SK-N-SH (cell line): ENCODE measurements around the gene TSPAN15. TPM values are rescaled to one million over a fixed set of nuclear protein-coding genes. Genes with fewer than 3 reads are reported as not detected.

Experiments used
- CTCF ChIA-PET: fragments of 300-600, 350-600 bp; formaldehyde crosslinking; extraction: SDS; loops from one replicate; lab custom pipeline; 2021; lab: Yijun Ruan, JAX
- POLR2A ChIA-PET: fragments of 350-600 bp; sonication (Branson Sonifier 250); formaldehyde crosslinking; extraction: SDS; loops from one replicate; lab custom pipeline; 2020; ENCODE audit warnings: antibody characterized with exemption, inconsistent platforms; lab: Yijun Ruan, JAX
- DNase-seq: peaks from one replicate; pipeline ENCODE4 v3.0.0; 2012
- H2AFZ ChIP-seq: fragments of 200-600 bp; sonication (generic); 2 replicates; pipeline ENCODE4 v1.8.1; 2016; ENCODE audit warnings: antibody characterized with exemption, mild to moderate bottlenecking, low read depth
- H3F3A ChIP-seq: fragments of 200-600 bp; sonication (generic); replicated peaks from 2 replicates; pipeline ENCODE3; 2016; ENCODE audit warnings: antibody characterized with exemption, mild to moderate bottlenecking; ENCODE audit not compliant: insufficient read depth
- H3K27ac ChIP-seq, 2 experiments: fragments of 200-500 bp in 1 of 2; fragments of 200-600 bp in 1 of 2; sonication (Bioruptor generic) in 1 of 2; sonication (generic), shearing (Covaris generic) in 1 of 2; 2 replicates each; pipeline versions ENCODE4 v1.5.1 to v1.6.1; 2014 to 2016; ENCODE audit warnings: low read depth in 2 of 2, inconsistent platforms in 1 of 2, low read length in 1 of 2, mild to moderate bottlenecking in 1 of 2, mixed read lengths in 1 of 2
- H3K27me3 ChIP-seq: fragments of 200-600 bp; sonication (generic), shearing (Covaris generic); 2 replicates; pipeline ENCODE4 v1.6.1; 2016; ENCODE audit warnings: mixed run types; ENCODE audit not compliant: insufficient read depth
- H3K36me3 ChIP-seq, 2 experiments: fragments of 200-500 bp in 1 of 2; fragments of 200-600 bp in 1 of 2; sonication (Bioruptor generic) in 1 of 2; sonication (generic) in 1 of 2; replicated peaks in 1 of 2; 2 replicates each; pipeline versions ENCODE3 to v1.5.1; 2014 to 2016; ENCODE audit warnings: low read length in 1 of 2, mild to moderate bottlenecking in 1 of 2; ENCODE audit not compliant: insufficient read depth in 2 of 2, control insufficient read depth in 1 of 2
- H3K4me1 ChIP-seq, 2 experiments: fragments of 200-500 bp in 1 of 2; fragments of 200-600 bp in 1 of 2; sonication (Bioruptor generic) in 1 of 2; sonication (generic), shearing (Covaris generic) in 1 of 2; 2 replicates each; pipeline versions ENCODE4 v1.5.1 to v1.6.1; 2014 to 2016; ENCODE audit warnings: low read depth in 1 of 2, low read length in 1 of 2, mixed run types in 1 of 2; ENCODE audit not compliant: insufficient read depth in 2 of 2, control insufficient read depth in 1 of 2
- H3K4me2 ChIP-seq: fragments of 200-600 bp; sonication (generic), shearing (Covaris generic); 2 replicates; pipeline ENCODE4 v1.6.1; 2017; ENCODE audit warnings: mixed run types
- H3K4me3 ChIP-seq, 2 experiments: fragments of 200-500 bp in 1 of 2; fragments of 200-600 bp in 1 of 2; sonication (Bioruptor generic) in 1 of 2; sonication (generic), shearing (Covaris generic) in 1 of 2; 2 replicates each; pipeline versions ENCODE4 v1.5.1 to v1.8.1; 2014 to 2016; ENCODE audit warnings: low read depth in 2 of 2, inconsistent platforms in 1 of 2, low read length in 1 of 2, mild to moderate bottlenecking in 1 of 2, mixed read lengths in 1 of 2, moderate library complexity in 1 of 2
- H3K79me2 ChIP-seq: fragments of 200-600 bp; sonication (generic); 2 replicates; pipeline ENCODE4 v1.8.1; 2017; ENCODE audit warnings: mild to moderate bottlenecking; ENCODE audit not compliant: insufficient read depth
- H3K9ac ChIP-seq: fragments of 200-600 bp; sonication (generic); 2 replicates; pipeline ENCODE4 v1.6.1; 2017; ENCODE audit warnings: mixed run types
- H3K9me2 ChIP-seq: fragments of 200-600 bp; sonication (generic); 2 replicates; pipeline ENCODE4 v1.6.1; 2017; ENCODE audit warnings: mixed run types
- H3K9me3 ChIP-seq: fragments of 200-600 bp; sonication (generic); 2 replicates; pipeline ENCODE4 v1.6.1; 2017; ENCODE audit warnings: mixed run types, mild to moderate bottlenecking, moderate library complexity
- H4K20me1 ChIP-seq: fragments of 200-600 bp; sonication (generic); 2 replicates; pipeline ENCODE4 v1.6.1; 2017; ENCODE audit warnings: mild to moderate bottlenecking, mixed run types; ENCODE audit not compliant: insufficient read depth
- ELF1 ChIP-seq: IDR thresholded peaks from 2 replicates; pipeline ENCODE4 v1.4.0; 2012
- EP300 ChIP-seq, 2 experiments: IDR thresholded peaks; 2 replicates each; pipeline versions ENCODE4 v1.4.0 to v1.6.1; 2012; ENCODE audit warnings: borderline replicate concordance in 1 of 2, low read depth in 1 of 2, low read length in 1 of 2
- FOSL2 ChIP-seq: IDR thresholded peaks from 2 replicates; pipeline ENCODE4 v1.4.0; 2012; ENCODE audit warnings: low read depth, mild to moderate bottlenecking, moderate library complexity, borderline replicate concordance
- FOXM1 ChIP-seq: IDR thresholded peaks from 2 replicates; pipeline ENCODE4 v1.4.0; 2012; ENCODE audit warnings: low read depth, mild to moderate bottlenecking
- GABPA ChIP-seq: IDR thresholded peaks from 2 replicates; pipeline ENCODE4 v1.4.0; 2012; ENCODE audit warnings: low read depth, mild to moderate bottlenecking
- JUND ChIP-seq: IDR thresholded peaks from 2 replicates; pipeline ENCODE4 v1.4.0; 2012
- RAD21 ChIP-seq: IDR thresholded peaks from 2 replicates; pipeline ENCODE4 v1.6.1; 2012; ENCODE audit warnings: mild to moderate bottlenecking, low read length
- RFX5 ChIP-seq: IDR thresholded peaks from 2 replicates; pipeline ENCODE4 v1.6.1; 2012; ENCODE audit warnings: mild to moderate bottlenecking, improper control_type of control experiment, low read length
- RXRA ChIP-seq: IDR thresholded peaks from 2 replicates; pipeline ENCODE4 v1.4.0; 2012; ENCODE audit warnings: low read depth, mild to moderate bottlenecking, borderline replicate concordance
- TCF12 ChIP-seq: IDR thresholded peaks from 2 replicates; pipeline ENCODE4 v1.4.0; 2012
- WGBS: methylation state at CpG from one replicate; pipeline ENCODE4 v1.1.6; 2017; ENCODE audit warnings: low lambda C conversion rate; 5-methylcytosine and 5-hydroxymethylcytosine counted together
- polyA plus RNA-seq, 3 experiments: library from polyadenylated mRNA; depleted of rRNA; stranded (reverse); fragments of >200 nt; gene quantifications; 2 replicates each; pipeline ENCODE4 v1.2.3, GENCODE V29; 2012
- TF ChIP-seq, protein P1 (sequence below): fragments of 150-350 bp; IDR thresholded peaks from 2 replicates; pipeline ENCODE4 v1.6.1; 2017; ENCODE audit warnings: antibody characterized with exemption, low read length, low read depth, borderline replicate concordance
- TF ChIP-seq, protein P2 (sequence below): fragments of 200-600 bp; sonication (generic); IDR thresholded peaks from 2 replicates; pipeline ENCODE4 v1.6.1; 2017; ENCODE audit warnings: antibody characterized with exemption, mild to moderate bottlenecking, moderate library complexity
- TF ChIP-seq, protein P3 (sequence below): IDR thresholded peaks from 2 replicates; pipeline ENCODE4 v1.6.1; 2012; ENCODE audit warnings: mild to moderate bottlenecking, low read depth, low read length, moderate library complexity
- TF ChIP-seq, protein P4 (sequence below): IDR thresholded peaks from 2 replicates; pipeline ENCODE4 v1.4.0; 2012; ENCODE audit warnings: low read depth, borderline replicate concordance

The TSPAN15 gene
- polyA plus RNA-seq, 1 of the 3 experiments (the other 2 are of a cell fraction), result 8.5 TPM

DNA sequence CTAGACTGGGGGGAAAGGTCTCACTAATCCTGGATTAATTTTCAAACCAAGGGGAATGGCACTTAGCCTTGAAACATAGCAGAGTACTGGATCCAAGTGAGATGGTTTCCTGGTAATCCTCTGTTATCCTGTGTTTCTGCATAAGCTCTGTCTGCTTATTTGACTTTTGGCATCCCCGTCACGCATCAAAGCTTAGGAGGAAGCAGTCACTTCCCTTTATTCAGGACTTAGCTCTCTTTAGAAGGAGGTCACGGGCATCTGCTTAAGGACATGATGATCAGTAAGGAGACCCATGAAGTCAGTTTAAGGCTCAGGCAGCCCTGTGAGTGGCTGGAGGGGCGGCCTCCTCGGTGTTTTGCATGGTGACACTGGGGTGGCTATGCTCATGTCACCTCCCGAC is 30.0 kb downstream of the TSPAN15 start:
- POLR2A ChIA-PET, result no interaction called here
- Histone ChIP-seq H4K20me1 (no peaks in the 10 kb centered on the region), H3K4me3 (no peak overlapping the region), H2AFZ (no peak overlapping the region), H3K27me3 (no peaks in the 10 kb centered on the region), H3K79me2 (no peaks in the 10 kb centered on the region), H3K27ac (no peak overlapping the region), H3F3A (no peaks in the 10 kb centered on the region), H3K36me3 (no peaks in the 10 kb centered on the region), H3K9me3 (no peaks in the 10 kb centered on the region), H3K9me2 (no peaks in the 10 kb centered on the region), H3K4me2 (no peak overlapping the region), H3K4me1 (peaks cover 0 to 24% of the 10 kb centered on the region in 2 experiments; a peak in 1 of 4 replicates), H3K9ac (no peak overlapping the region)
- TF ChIP-seq, protein P1, sequence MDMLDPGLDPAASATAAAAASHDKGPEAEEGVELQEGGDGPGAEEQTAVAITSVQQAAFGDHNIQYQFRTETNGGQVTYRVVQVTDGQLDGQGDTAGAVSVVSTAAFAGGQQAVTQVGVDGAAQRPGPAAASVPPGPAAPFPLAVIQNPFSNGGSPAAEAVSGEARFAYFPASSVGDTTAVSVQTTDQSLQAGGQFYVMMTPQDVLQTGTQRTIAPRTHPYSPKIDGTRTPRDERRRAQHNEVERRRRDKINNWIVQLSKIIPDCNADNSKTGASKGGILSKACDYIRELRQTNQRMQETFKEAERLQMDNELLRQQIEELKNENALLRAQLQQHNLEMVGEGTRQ, result no peak
- no peak for TF ChIP-seq JUND
- TF ChIP-seq, protein P2, sequence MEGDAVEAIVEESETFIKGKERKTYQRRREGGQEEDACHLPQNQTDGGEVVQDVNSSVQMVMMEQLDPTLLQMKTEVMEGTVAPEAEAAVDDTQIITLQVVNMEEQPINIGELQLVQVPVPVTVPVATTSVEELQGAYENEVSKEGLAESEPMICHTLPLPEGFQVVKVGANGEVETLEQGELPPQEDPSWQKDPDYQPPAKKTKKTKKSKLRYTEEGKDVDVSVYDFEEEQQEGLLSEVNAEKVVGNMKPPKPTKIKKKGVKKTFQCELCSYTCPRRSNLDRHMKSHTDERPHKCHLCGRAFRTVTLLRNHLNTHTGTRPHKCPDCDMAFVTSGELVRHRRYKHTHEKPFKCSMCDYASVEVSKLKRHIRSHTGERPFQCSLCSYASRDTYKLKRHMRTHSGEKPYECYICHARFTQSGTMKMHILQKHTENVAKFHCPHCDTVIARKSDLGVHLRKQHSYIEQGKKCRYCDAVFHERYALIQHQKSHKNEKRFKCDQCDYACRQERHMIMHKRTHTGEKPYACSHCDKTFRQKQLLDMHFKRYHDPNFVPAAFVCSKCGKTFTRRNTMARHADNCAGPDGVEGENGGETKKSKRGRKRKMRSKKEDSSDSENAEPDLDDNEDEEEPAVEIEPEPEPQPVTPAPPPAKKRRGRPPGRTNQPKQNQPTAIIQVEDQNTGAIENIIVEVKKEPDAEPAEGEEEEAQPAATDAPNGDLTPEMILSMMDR, result no peak
- no peak for TF ChIP-seq RXRA
- TF ChIP-seq, protein P3, sequence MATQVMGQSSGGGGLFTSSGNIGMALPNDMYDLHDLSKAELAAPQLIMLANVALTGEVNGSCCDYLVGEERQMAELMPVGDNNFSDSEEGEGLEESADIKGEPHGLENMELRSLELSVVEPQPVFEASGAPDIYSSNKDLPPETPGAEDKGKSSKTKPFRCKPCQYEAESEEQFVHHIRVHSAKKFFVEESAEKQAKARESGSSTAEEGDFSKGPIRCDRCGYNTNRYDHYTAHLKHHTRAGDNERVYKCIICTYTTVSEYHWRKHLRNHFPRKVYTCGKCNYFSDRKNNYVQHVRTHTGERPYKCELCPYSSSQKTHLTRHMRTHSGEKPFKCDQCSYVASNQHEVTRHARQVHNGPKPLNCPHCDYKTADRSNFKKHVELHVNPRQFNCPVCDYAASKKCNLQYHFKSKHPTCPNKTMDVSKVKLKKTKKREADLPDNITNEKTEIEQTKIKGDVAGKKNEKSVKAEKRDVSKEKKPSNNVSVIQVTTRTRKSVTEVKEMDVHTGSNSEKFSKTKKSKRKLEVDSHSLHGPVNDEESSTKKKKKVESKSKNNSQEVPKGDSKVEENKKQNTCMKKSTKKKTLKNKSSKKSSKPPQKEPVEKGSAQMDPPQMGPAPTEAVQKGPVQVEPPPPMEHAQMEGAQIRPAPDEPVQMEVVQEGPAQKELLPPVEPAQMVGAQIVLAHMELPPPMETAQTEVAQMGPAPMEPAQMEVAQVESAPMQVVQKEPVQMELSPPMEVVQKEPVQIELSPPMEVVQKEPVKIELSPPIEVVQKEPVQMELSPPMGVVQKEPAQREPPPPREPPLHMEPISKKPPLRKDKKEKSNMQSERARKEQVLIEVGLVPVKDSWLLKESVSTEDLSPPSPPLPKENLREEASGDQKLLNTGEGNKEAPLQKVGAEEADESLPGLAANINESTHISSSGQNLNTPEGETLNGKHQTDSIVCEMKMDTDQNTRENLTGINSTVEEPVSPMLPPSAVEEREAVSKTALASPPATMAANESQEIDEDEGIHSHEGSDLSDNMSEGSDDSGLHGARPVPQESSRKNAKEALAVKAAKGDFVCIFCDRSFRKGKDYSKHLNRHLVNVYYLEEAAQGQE, result no peak
- no peak for TF ChIP-seq FOXM1
- no peak for TF ChIP-seq TCF12
- TF ChIP-seq EP300 (IDR thresholded peaks at IDR 0.05; ENCODE audit: borderline replicate concordance in 1 of 2, low read depth in 1 of 2, low read length in 1 of 2), result no peak
- no peak for TF ChIP-seq RFX5
- no peak for TF ChIP-seq FOSL2
- TF ChIP-seq RAD21, result no peak
- TF ChIP-seq GABPA, result no peak
- no peak for TF ChIP-seq ELF1
- TF ChIP-seq, protein P4, sequence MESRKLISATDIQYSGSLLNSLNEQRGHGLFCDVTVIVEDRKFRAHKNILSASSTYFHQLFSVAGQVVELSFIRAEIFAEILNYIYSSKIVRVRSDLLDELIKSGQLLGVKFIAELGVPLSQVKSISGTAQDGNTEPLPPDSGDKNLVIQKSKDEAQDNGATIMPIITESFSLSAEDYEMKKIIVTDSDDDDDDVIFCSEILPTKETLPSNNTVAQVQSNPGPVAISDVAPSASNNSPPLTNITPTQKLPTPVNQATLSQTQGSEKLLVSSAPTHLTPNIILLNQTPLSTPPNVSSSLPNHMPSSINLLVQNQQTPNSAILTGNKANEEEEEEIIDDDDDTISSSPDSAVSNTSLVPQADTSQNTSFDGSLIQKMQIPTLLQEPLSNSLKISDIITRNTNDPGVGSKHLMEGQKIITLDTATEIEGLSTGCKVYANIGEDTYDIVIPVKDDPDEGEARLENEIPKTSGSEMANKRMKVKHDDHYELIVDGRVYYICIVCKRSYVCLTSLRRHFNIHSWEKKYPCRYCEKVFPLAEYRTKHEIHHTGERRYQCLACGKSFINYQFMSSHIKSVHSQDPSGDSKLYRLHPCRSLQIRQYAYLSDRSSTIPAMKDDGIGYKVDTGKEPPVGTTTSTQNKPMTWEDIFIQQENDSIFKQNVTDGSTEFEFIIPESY, result no peak
- CTCF ChIA-PET, result interaction anchor here (2.3 kb wide), 1 partner anchor 16 kb away, joined by 6 read pairs; no protein-coding TSS in a partner anchor
- no peak for DNase-seq
- WGBS, result 87% methylated on average over 5 of the region's 6 CpGs
